ENCODE data around the gene ZSCAN5B.

Gene ZSCAN5B

DNA sequence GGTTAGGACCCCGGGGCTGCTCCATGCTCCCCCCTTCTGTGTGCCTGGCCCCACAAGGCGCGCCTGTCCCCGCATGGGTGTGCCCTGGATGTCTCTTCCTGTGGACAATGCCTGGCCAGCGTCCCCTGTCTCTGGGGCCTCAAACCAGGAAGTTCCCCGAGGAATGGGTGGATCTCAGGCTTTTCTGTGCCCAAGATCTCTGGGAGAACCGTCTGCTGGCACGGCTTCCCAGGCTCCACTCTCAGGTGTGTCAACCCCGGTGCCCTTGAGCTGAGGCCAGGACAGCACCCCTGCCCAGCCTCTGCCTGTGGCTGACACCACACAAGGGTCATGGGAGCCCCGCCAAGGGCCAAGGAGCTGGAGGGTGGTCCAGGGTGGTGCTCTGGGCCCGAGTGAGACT is 40.8 kb downstream of the ZSCAN5B start:
- no peaks in the 10 kb centered on the region for H3K36me3 ChIP-seq (ENCODE audit: insufficient read depth)
- TF ChIP-seq, protein P1, sequence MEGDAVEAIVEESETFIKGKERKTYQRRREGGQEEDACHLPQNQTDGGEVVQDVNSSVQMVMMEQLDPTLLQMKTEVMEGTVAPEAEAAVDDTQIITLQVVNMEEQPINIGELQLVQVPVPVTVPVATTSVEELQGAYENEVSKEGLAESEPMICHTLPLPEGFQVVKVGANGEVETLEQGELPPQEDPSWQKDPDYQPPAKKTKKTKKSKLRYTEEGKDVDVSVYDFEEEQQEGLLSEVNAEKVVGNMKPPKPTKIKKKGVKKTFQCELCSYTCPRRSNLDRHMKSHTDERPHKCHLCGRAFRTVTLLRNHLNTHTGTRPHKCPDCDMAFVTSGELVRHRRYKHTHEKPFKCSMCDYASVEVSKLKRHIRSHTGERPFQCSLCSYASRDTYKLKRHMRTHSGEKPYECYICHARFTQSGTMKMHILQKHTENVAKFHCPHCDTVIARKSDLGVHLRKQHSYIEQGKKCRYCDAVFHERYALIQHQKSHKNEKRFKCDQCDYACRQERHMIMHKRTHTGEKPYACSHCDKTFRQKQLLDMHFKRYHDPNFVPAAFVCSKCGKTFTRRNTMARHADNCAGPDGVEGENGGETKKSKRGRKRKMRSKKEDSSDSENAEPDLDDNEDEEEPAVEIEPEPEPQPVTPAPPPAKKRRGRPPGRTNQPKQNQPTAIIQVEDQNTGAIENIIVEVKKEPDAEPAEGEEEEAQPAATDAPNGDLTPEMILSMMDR (conservative IDR thresholded peaks at IDR 0.05; ENCODE audit: low read depth, low read length): no peak
- no peaks in the 10 kb centered on the region for H4K20me1 ChIP-seq (ENCODE audit: insufficient read depth)
- H3K79me2 ChIP-seq (ENCODE audit: insufficient read depth, low read depth): no peaks in the 10 kb centered on the region
- H3K4me2 ChIP-seq: no peak overlapping the region
- no peak overlapping the region for H3K9ac ChIP-seq
- H3K27me3 ChIP-seq (ENCODE audit: insufficient read depth, low read depth): no peaks in the 10 kb centered on the region
- no peaks in the 10 kb centered on the region for H3K4me1 ChIP-seq (ENCODE audit: low read depth, poor library complexity, severe bottlenecking)
- no peak overlapping the region for H3K4me3 ChIP-seq (IDR thresholded peaks at IDR 0.05; ENCODE audit: insufficient read depth, low read depth, low read length)
- no peak overlapping the region for H2AFZ ChIP-seq (ENCODE audit: low read depth)
- no peak overlapping the region for H3K27ac ChIP-seq

DNA sequence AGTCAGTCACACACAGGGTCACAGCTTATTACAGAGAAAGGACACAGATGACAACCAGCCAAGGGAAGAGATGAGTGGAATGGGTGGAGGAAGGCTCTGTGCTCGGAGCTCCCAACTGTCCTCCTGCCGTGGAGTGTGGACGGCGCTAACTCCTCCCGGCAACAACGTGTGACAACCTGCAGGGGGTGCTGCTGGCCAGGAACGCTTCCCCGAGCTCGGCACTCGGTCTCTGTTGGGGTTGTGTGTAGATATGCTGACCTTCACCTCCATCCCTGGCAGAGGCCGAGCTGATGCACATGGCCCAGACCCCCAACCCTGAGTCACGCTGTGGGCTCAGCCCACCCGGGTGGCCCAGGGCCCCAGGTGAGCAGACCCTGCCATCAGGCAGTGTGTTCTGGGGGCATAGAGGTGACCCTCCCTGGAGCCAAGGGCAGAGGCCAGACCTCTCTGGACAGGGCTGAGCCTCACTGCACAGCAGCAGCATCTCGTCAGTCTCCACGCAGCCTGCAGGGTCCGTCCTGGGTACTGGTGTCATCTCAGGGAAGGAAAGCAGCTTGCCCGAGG is 42.4 kb downstream of the ZSCAN5B start:
- H3K4me1 ChIP-seq (ENCODE audit: low read depth, poor library complexity, severe bottlenecking): no peaks in the 10 kb centered on the region
- no peak overlapping the region for H3K27ac ChIP-seq
- H4K20me1 ChIP-seq (ENCODE audit: insufficient read depth): no peaks in the 10 kb centered on the region

DNA sequence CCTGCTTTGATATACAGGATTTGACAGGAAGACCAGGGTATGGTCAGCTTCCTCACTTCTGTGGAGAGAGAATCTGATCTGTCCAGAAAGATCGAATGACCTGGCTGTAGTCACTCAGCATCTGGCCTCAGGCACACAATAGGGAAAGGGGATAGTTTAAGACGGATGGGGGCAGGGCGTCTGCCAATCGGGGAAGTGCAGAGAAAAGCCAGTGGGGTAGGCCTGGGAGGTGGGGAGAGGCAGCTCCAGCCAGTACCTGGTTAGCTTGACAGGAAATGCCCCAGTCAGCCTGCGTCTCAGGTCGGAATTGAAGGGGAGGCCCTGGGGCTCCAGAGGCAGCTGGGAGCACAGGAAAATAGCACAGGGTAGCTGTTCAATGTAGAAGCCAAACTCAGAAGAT is 44.1 kb downstream of the ZSCAN5B start:
- Histone ChIP-seq H3K27me3 (ENCODE audit: insufficient read depth, low read depth) (no peaks in the 10 kb centered on the region), H3K79me2 (ENCODE audit: insufficient read depth, low read depth) (no peaks in the 10 kb centered on the region), H3K4me3 (IDR thresholded peaks at IDR 0.05; ENCODE audit: insufficient read depth, low read depth, low read length) (no peak overlapping the region), H3K27ac (no peak overlapping the region), H3K9ac (no peak overlapping the region), H3K36me3 (ENCODE audit: insufficient read depth) (no peaks in the 10 kb centered on the region), H3K4me2 (no peak overlapping the region), H2AFZ (ENCODE audit: low read depth) (no peak overlapping the region), H4K20me1 (ENCODE audit: insufficient read depth) (no peaks in the 10 kb centered on the region), H3K4me1 (ENCODE audit: low read depth, poor library complexity, severe bottlenecking) (no peaks in the 10 kb centered on the region)
- TF ChIP-seq, protein P1 (conservative IDR thresholded peaks at IDR 0.05; ENCODE audit: low read depth, low read length): no peak

More for the DNA sequence above, 42.4 kb downstream of the ZSCAN5B start:
- no peak overlapping the region for H3K4me2 ChIP-seq
- no peaks in the 10 kb centered on the region for H3K36me3 ChIP-seq (ENCODE audit: insufficient read depth)
- no peaks in the 10 kb centered on the region for H3K27me3 ChIP-seq (ENCODE audit: insufficient read depth, low read depth)
- no peak overlapping the region for H3K9ac ChIP-seq
- TF ChIP-seq, protein P1 (conservative IDR thresholded peaks at IDR 0.05; ENCODE audit: low read depth, low read length): 0 out of 2 replicates have a peak, but pooled peaks have one; percentile 30
- no peak overlapping the region for H2AFZ ChIP-seq (ENCODE audit: low read depth)
- no peak overlapping the region for H3K4me3 ChIP-seq (IDR thresholded peaks at IDR 0.05; ENCODE audit: insufficient read depth, low read depth, low read length)
- H3K79me2 ChIP-seq (ENCODE audit: insufficient read depth, low read depth): no peaks in the 10 kb centered on the region

DNA sequence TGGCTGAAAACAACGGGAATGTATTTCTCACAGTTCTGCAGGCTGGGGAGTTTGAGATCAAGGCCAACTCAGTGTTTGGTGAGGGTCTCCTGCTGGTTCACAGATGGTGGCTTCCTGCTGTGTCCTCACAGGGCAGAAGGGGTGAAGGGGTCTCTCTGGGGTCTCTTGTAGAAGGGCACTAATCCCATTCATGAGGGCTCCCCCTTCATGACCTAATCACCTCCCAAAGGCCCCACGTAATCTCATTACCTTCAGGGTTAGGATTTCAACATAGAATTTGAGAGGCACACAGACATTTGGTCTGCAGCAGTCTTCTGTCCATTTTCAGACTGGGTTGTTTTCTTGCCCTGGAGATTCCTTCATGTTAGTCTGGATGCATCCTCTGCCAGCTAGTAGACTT is 44.9 kb downstream of the ZSCAN5B start:
- Histone ChIP-seq H3K4me3 (IDR thresholded peaks at IDR 0.05; ENCODE audit: insufficient read depth, low read depth, low read length) (no peak overlapping the region), H3K27ac (no peak overlapping the region), H2AFZ (ENCODE audit: low read depth) (no peak overlapping the region), H3K4me2 (no peak overlapping the region), H3K27me3 (ENCODE audit: insufficient read depth, low read depth) (no peaks in the 10 kb centered on the region), H3K79me2 (ENCODE audit: insufficient read depth, low read depth) (no peaks in the 10 kb centered on the region), H4K20me1 (ENCODE audit: insufficient read depth) (no peaks in the 10 kb centered on the region), H3K9ac (no peak overlapping the region), H3K4me1 (ENCODE audit: low read depth, poor library complexity, severe bottlenecking) (no peaks in the 10 kb centered on the region), H3K36me3 (ENCODE audit: insufficient read depth) (no peaks in the 10 kb centered on the region)
- TF ChIP-seq, protein P1 (conservative IDR thresholded peaks at IDR 0.05; ENCODE audit: low read depth, low read length): no peak

All from KMS-11 (cell line).